WTC11 (cell line): ENCODE results near the gene CACNA1C. TPM values are rescaled to one million over a fixed set of nuclear protein-coding genes. Genes with fewer than 3 reads are reported as not detected.

Source experiments
- ATAC-seq: fragments of 200-7000 bp; cut with Tn5 transposase; 2 replicates; pipeline ENCODE4 v1.10.0; 2021; ENCODE audit warnings: mild to moderate bottlenecking, moderate library complexity
- CTCF ChIA-PET: fragments of 300-600 bp; sonication (Branson Sonifier 250); formaldehyde crosslinking; loops from one replicate; lab custom pipeline; 2021; ENCODE audit warnings: antibody characterized with exemption; lab: Charles Lee
- POLR2A ChIA-PET: fragments of 350-600 bp; sonication (Branson Sonifier 250); formaldehyde crosslinking; loops from one replicate; lab custom pipeline; 2021; ENCODE audit warnings: antibody characterized with exemption; lab: Charles Lee
- DNase-seq: peaks from one replicate; pipeline ENCODE4 v3.0.0; 2021; ENCODE audit warnings: low spot score
- H3K27ac Mint-ChIP-seq: 2 replicates; pipeline ENCODE4 v1.8.0; 2021; ENCODE audit warnings: mixed read lengths
- H3K27me3 Mint-ChIP-seq: 2 replicates; pipeline ENCODE4 v1.8.0; 2021; ENCODE audit warnings: low read depth, mild to moderate bottlenecking, moderate library complexity, mixed read lengths
- H3K36me3 Mint-ChIP-seq: 2 replicates; pipeline ENCODE4 v1.8.0; 2021; ENCODE audit warnings: mixed read lengths
- H3K4me1 Mint-ChIP-seq: 2 replicates; pipeline ENCODE4 v1.8.0; 2022; ENCODE audit warnings: mixed read lengths
- H3K4me3 Mint-ChIP-seq: 2 replicates; pipeline ENCODE4 v1.8.0; 2021; ENCODE audit warnings: mild to moderate bottlenecking, moderate library complexity, mixed read lengths
- H3K9me3 Mint-ChIP-seq: 2 replicates; pipeline ENCODE4 v1.8.0; 2021; ENCODE audit warnings: mixed read lengths
- ESRRA ChIP-seq: sonication (generic); formaldehyde crosslinking; IDR thresholded peaks from 2 replicates; pipeline ENCODE4 v1.8.1; 2022; ENCODE audit warnings: mild to moderate bottlenecking, missing genetic modification reagents, borderline replicate concordance
- JAZF1 ChIP-seq: fragments of 250-450 bp; sonication (Bioruptor Pico); IDR thresholded peaks from 2 replicates; pipeline ENCODE4 v1.9.0; 2021; ENCODE audit warnings: moderate library complexity, mild to moderate bottlenecking, inconsistent platforms
- MXD4 ChIP-seq: fragments of 250-450 bp; sonication (Bioruptor Pico); IDR thresholded peaks from 2 replicates; pipeline ENCODE4 v1.8.0; 2021; ENCODE audit warnings: mild to moderate bottlenecking, moderate library complexity, borderline replicate concordance
- NFE2L1 ChIP-seq: sonication (generic); formaldehyde crosslinking; IDR thresholded peaks from 2 replicates; pipeline ENCODE4 v1.8.1; 2023; ENCODE audit warnings: missing genetic modification reagents
- NR1H2 ChIP-seq: sonication (generic); formaldehyde crosslinking; IDR thresholded peaks from 2 replicates; pipeline ENCODE4 v1.9.0; 2021; ENCODE audit warnings: mild to moderate bottlenecking, moderate library complexity, missing genetic modification reagents
- TCF7 ChIP-seq: sonication (generic); formaldehyde crosslinking; IDR thresholded peaks from 2 replicates; pipeline ENCODE4 v1.8.0; 2022; ENCODE audit warnings: mild to moderate bottlenecking, low read depth, missing genetic modification reagents, moderate library complexity
- ZNF263 ChIP-seq: sonication (generic); formaldehyde crosslinking; IDR thresholded peaks from 2 replicates; pipeline ENCODE4 v1.8.1; 2022; ENCODE audit warnings: low read depth, mild to moderate bottlenecking, moderate library complexity, missing genetic modification reagents
- total RNA-seq: library from RNA; stranded (reverse); gene quantifications from 3 replicates; pipeline ENCODE4 v1.2.3, GENCODE V29; 2021
- TF ChIP-seq, protein P1 (sequence below): sonication (generic); formaldehyde crosslinking; IDR thresholded peaks from 2 replicates; pipeline ENCODE4 v1.8.0; 2023; ENCODE audit warnings: mild to moderate bottlenecking, missing genetic modification reagents
- TF ChIP-seq, protein P2 (sequence below): sonication (generic); formaldehyde crosslinking; IDR thresholded peaks from 2 replicates; pipeline ENCODE4 v1.8.1; 2022; ENCODE audit warnings: low read depth, mild to moderate bottlenecking, moderate library complexity, missing genetic modification reagents, borderline replicate concordance
- TF ChIP-seq, protein P3 (sequence below): sonication (generic); formaldehyde crosslinking; IDR thresholded peaks from 2 replicates; pipeline ENCODE4 v1.8.1; 2022; ENCODE audit warnings: mild to moderate bottlenecking, moderate library complexity, missing genetic modification reagents
- TF ChIP-seq, protein P4 (sequence below): sonication (generic); formaldehyde crosslinking; IDR thresholded peaks from 2 replicates; pipeline ENCODE4 v1.8.0; 2023; ENCODE audit warnings: missing genetic modification reagents
- TF ChIP-seq, protein P5 (sequence below): sonication (generic); formaldehyde crosslinking; IDR thresholded peaks from 2 replicates; pipeline ENCODE4 v1.8.1; 2022; ENCODE audit warnings: missing genetic modification reagents, borderline replicate concordance
- TF ChIP-seq, protein P6 (sequence below): sonication (generic); formaldehyde crosslinking; IDR thresholded peaks from 2 replicates; pipeline ENCODE4 v1.8.0; 2022; ENCODE audit warnings: missing genetic modification reagents

The CACNA1C gene
- total RNA-seq, 1 experiment from 2014 or later = 1.7 TPM

DNA sequence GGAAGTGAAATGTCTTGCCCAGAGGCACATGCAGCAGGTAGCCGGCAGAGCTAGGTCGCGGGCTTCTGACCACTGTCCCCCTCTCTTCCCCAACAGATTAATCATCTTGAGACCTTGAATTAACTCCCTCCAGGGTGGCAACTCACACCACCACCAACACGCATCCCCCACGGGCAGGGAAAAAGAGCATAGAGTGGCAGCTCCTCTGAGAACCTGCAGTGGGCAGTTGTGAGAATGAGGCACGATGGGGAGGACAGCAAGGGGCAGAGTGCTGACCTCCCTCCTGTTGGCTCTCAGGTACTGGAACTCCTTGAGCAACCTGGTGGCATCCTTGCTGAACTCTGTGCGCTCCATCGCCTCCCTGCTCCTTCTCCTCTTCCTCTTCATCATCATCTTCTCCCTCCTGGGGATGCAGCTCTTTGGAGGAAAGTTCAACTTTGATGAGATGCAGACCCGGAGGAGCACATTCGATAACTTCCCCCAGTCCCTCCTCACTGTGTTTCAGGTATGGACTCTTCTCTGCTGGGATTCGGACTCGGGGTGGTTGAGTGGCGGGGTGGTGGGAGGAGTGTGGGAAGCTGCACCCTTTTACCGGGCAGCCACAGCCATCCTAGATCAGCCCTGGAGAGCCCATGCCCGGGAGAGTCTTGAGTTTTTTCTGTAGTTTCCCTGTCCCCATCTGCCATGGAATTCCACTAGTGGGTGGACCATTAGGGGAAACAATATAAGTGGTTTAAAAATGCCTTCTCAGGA is 528.7 kb downstream of the CACNA1C start (continued):
- TF ChIP-seq, protein P1, sequence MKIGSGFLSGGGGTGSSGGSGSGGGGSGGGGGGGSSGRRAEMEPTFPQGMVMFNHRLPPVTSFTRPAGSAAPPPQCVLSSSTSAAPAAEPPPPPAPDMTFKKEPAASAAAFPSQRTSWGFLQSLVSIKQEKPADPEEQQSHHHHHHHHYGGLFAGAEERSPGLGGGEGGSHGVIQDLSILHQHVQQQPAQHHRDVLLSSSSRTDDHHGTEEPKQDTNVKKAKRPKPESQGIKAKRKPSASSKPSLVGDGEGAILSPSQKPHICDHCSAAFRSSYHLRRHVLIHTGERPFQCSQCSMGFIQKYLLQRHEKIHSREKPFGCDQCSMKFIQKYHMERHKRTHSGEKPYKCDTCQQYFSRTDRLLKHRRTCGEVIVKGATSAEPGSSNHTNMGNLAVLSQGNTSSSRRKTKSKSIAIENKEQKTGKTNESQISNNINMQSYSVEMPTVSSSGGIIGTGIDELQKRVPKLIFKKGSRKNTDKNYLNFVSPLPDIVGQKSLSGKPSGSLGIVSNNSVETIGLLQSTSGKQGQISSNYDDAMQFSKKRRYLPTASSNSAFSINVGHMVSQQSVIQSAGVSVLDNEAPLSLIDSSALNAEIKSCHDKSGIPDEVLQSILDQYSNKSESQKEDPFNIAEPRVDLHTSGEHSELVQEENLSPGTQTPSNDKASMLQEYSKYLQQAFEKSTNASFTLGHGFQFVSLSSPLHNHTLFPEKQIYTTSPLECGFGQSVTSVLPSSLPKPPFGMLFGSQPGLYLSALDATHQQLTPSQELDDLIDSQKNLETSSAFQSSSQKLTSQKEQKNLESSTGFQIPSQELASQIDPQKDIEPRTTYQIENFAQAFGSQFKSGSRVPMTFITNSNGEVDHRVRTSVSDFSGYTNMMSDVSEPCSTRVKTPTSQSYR (CRISPR knock-in tag) = no peak
- TF ChIP-seq NR1H2 (CRISPR knock-in tag) = no peak

DNA sequence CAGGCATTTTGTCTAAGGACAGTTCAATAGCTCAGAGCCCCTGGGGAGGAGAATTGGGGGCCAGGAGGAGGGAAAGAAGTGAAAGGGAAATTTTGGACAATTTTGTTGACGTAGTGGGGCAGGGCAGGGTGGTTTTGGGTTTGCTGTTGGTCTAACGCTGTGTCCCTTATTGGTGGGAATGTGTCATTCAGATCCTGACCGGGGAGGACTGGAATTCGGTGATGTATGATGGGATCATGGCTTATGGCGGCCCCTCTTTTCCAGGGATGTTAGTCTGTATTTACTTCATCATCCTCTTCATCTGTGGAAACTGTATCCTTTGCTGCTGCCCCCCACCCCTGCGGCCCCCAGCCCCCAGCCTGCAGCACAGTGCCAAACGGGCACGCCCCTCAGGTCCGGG is 529.8 kb downstream of the CACNA1C start:
- Mint-ChIP-seq H3K9me3 (no peaks in the 10 kb centered on the region), H3K36me3 (no peaks in the 10 kb centered on the region), H3K27me3 (peaks cover 33% of the 10 kb centered on the region), H3K4me3 (no peak overlapping the region), H3K4me1 (peaks cover 15% of the 10 kb centered on the region), H3K27ac (no peak overlapping the region)
- TF ChIP-seq ESRRA (no peak), MXD4 (no peak), NFE2L1 (no peak), ZNF263 (CRISPR knock-in tag) (no peak), NR1H2 (CRISPR knock-in tag) (no peak), JAZF1 (no peak), TCF7 (CRISPR knock-in tag) (no peak)
- TF ChIP-seq, protein P2, sequence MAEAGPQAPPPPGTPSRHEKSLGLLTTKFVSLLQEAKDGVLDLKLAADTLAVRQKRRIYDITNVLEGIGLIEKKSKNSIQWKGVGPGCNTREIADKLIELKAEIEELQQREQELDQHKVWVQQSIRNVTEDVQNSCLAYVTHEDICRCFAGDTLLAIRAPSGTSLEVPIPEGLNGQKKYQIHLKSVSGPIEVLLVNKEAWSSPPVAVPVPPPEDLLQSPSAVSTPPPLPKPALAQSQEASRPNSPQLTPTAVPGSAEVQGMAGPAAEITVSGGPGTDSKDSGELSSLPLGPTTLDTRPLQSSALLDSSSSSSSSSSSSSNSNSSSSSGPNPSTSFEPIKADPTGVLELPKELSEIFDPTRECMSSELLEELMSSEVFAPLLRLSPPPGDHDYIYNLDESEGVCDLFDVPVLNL (CRISPR knock-in tag) = no peak
- TF ChIP-seq, protein P3, sequence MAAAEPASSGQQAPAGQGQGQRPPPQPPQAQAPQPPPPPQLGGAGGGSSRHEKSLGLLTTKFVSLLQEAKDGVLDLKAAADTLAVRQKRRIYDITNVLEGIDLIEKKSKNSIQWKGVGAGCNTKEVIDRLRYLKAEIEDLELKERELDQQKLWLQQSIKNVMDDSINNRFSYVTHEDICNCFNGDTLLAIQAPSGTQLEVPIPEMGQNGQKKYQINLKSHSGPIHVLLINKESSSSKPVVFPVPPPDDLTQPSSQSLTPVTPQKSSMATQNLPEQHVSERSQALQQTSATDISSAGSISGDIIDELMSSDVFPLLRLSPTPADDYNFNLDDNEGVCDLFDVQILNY (CRISPR knock-in tag) = no peak
- TF ChIP-seq, protein P4, sequence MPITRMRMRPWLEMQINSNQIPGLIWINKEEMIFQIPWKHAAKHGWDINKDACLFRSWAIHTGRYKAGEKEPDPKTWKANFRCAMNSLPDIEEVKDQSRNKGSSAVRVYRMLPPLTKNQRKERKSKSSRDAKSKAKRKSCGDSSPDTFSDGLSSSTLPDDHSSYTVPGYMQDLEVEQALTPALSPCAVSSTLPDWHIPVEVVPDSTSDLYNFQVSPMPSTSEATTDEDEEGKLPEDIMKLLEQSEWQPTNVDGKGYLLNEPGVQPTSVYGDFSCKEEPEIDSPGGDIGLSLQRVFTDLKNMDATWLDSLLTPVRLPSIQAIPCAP (CRISPR knock-in tag) = no peak
- TF ChIP-seq, protein P5, sequence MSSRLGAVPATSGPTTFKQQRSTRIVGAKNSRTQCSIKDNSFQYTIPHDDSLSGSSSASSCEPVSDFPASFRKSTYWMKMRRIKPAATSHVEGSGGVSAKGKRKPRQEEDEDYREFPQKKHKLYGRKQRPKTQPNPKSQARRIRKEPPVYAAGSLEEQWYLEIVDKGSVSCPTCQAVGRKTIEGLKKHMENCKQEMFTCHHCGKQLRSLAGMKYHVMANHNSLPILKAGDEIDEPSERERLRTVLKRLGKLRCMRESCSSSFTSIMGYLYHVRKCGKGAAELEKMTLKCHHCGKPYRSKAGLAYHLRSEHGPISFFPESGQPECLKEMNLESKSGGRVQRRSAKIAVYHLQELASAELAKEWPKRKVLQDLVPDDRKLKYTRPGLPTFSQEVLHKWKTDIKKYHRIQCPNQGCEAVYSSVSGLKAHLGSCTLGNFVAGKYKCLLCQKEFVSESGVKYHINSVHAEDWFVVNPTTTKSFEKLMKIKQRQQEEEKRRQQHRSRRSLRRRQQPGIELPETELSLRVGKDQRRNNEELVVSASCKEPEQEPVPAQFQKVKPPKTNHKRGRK (CRISPR knock-in tag) = no peak
- TF ChIP-seq, protein P6, sequence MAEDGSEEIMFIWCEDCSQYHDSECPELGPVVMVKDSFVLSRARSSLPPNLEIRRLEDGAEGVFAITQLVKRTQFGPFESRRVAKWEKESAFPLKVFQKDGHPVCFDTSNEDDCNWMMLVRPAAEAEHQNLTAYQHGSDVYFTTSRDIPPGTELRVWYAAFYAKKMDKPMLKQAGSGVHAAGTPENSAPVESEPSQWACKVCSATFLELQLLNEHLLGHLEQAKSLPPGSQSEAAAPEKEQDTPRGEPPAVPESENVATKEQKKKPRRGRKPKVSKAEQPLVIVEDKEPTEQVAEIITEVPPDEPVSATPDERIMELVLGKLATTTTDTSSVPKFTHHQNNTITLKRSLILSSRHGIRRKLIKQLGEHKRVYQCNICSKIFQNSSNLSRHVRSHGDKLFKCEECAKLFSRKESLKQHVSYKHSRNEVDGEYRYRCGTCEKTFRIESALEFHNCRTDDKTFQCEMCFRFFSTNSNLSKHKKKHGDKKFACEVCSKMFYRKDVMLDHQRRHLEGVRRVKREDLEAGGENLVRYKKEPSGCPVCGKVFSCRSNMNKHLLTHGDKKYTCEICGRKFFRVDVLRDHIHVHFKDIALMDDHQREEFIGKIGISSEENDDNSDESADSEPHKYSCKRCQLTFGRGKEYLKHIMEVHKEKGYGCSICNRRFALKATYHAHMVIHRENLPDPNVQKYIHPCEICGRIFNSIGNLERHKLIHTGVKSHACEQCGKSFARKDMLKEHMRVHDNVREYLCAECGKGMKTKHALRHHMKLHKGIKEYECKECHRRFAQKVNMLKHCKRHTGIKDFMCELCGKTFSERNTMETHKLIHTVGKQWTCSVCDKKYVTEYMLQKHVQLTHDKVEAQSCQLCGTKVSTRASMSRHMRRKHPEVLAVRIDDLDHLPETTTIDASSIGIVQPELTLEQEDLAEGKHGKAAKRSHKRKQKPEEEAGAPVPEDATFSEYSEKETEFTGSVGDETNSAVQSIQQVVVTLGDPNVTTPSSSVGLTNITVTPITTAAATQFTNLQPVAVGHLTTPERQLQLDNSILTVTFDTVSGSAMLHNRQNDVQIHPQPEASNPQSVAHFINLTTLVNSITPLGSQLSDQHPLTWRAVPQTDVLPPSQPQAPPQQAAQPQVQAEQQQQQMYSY = no peak
- ChIA-PET POLR2A (no interaction called here), CTCF (interaction anchor here (0.6 to 4.4 kb wide), 37 partner anchors 8 to 525 kb away, joined by 3 to 32 read pairs (median 5); no protein-coding TSS in a partner anchor)
- ATAC-seq (no peak), DNase-seq (no peak)
